Stimulated activated CD4-positive, alpha-beta T cell treated with anti-CD3 and anti-CD28 coated beads, Interleukin-2, amount 100 ng/mL, for 24 hours (primary cell): Measurements from ENCODE around the gene ZBTB34.
"Not testable (repeated sequence)": the region's sequence is repeated elsewhere in the genome, so short reads cannot be mapped to it uniquely, and the experiment has no call there.

Source experiments
- DNase-seq, 2 donors: peaks; one replicate each; pipeline ENCODE4 v3.0.0-alpha.2; 2020

ZBTB34 gene, protein sequence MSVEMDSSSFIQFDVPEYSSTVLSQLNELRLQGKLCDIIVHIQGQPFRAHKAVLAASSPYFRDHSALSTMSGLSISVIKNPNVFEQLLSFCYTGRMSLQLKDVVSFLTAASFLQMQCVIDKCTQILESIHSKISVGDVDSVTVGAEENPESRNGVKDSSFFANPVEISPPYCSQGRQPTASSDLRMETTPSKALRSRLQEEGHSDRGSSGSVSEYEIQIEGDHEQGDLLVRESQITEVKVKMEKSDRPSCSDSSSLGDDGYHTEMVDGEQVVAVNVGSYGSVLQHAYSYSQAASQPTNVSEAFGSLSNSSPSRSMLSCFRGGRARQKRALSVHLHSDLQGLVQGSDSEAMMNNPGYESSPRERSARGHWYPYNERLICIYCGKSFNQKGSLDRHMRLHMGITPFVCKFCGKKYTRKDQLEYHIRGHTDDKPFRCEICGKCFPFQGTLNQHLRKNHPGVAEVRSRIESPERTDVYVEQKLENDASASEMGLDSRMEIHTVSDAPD

DNA sequence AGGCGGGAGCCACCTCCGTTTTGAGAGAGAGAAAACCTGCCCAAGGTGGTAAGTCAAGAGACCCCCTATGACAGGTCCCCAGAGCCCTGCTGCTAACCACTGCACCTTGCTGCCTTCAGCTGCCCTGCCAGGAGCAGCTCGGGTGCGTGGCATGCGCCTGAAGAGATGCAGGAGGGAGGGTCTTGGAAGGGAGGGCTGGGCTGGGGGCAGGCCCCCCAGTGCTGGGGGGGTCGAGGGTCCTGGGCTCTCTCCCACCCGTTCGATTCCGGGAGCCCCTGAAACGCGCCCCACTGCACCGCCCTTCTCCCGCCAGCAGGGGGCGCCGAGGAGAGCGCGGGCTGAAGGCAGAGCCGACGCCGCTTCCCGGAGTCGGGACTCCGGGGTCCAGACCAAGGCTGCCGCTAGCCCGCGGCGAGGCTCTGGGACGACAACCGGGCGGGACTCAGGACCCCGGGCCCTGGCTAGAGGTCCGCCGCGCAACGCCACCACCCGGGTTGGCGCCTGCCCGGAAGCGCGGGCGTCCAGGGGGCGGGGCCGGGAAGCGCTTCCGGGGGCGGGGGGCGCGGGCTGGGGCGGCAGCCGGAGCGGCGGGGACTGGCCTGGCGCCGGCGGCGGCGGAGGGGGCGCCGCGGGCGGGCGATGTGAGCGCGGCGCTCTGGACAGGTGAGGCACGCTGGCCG is at the start of gene ZBTB34:
Gene ZBTB34 (plus strand): TSS at position 563 of the 680 bp plus-strand sequence. CDS start 18,761 bp downstream, outside the sequence.
- peak; percentile 76 to 81 for DNase-seq

DNA sequence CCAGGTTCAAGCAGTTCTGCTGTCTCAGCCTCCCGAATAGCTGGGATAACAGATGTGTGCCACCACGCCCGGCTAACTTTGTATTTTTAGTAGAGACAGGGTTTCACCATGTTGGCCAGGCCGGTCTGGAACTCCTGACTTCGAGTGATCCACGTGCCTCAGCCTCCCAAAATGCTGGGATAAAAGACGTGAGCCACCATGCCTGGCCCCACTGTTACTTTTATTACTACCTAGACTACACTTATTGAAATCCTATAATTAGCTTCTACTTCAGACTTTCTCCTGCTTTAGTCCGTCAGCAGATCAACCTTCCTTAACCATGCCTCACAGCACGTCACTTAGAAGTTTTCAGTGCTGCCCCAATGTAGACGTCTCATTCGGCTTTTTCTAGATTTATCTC is 47.4 kb upstream of the ZBTB34 start:
- DNase-seq = no peak

DNA sequence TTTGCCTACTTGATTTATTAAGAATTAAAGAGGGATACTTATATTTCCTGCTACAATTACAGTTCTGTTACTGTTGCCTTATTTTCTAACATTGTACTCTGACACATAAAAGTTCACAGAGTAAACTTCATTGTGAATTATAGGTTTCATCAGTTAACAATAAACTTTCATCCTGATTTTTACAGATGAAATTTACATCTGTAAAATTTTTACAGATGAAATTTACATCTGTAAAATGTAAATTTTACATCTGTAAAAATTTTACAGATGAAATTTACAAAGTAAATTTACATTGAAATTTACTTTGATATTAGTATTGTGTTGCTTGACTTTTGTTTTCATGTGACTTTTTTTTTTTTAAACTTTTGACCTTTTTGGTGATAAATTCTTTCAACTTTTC is 46.3 kb upstream of the ZBTB34 start:
- no peak for DNase-seq

DNA sequence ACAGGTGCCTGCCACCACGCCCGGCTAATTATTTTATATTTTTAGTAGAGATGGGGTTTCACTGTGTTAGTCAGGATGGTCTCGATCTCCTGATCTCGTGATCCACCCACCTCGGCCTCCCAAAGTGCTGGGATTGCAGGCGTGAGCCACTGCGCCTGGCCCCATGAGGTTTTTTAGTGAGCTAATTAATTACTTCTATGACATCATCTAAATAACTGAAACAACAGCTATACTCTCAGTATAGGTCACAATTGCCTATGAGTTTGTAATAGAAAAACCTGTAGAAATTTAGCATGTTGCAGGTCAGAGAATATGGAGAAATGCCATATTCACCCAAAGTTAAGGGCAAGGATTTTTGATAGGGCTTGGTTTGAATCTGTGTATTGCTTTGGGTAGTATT is 42.8 kb upstream of the ZBTB34 start:
- DNase-seq = not testable (repeated sequence)

DNA sequence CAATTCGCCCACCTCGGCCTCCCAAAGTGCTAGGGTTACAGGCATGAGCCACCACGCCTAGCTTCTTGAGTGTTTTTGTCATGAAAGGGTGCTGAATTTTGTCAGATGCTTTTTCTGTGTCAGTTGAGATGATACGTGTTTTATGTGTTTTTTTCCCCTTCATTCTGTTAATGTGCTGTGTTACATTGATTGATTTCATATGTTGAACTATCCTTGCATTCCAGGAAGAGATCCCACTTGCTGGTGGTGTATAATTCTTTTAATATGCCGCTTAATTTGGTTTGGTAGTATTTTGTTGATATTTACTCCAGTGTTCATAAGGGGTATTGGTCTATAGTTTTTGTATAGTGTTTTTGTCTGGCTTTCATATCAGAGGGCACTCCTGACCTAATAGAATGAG is 42.0 kb upstream of the ZBTB34 start:
- DNase-seq = no peak

DNA sequence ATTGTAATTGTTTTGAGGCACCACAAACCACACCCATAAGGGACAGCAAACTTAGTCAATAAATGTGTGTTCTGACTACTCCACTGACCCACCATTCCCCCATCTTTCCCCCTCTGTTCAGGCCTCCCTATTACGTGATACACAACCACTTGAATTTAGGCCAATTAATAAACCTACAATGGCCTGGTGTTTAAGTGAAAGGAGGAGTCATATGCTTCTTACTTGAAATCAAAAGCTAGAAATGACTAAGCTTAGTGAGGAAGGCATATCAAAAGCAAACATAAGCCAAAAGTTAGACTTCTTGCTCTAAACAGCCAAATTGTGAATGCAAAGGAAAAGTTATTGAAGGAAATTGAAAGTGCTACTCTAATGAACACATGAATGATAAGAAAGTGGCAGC is 41.0 kb upstream of the ZBTB34 start:
- DNase-seq = no peak

DNA sequence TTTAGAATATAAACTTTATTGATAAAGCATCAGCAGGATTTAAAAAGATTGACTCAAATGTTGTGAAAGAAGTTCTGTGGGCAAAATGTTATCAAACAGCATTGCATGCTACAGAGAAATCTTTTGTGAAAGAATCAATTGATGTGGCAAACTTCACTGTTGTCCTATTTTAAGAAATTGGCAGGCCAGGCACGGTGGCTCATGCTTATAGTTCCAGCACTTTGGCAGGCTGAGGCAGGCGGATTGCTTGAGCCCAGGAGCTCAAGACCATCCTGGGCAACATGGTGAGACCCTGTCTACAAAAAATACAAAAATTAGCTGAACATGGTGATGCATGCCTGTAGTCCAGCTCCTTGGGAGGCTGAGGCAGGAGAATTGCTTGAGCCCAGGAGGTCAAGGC is 38.2 kb upstream of the ZBTB34 start:
- DNase-seq = no peak

DNA sequence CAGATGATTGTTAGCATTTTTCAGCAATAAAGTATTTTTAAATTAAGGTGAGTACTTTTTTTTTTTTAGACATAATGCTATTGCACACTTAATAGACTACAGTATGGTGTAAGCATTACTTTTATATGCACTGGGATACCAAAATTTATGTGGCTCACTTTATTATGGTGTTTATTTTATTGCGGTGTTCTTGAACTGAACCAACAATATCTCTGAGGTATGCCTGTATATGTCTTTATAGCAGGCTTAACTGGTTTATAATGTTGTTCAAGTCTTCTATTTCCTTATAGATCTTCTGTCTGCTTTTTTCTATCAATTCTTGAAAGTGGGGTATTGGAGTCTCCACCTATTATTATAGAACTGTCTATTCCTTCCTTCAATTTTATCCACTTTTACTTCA is 37.6 kb upstream of the ZBTB34 start:
- DNase-seq = no peak

DNA sequence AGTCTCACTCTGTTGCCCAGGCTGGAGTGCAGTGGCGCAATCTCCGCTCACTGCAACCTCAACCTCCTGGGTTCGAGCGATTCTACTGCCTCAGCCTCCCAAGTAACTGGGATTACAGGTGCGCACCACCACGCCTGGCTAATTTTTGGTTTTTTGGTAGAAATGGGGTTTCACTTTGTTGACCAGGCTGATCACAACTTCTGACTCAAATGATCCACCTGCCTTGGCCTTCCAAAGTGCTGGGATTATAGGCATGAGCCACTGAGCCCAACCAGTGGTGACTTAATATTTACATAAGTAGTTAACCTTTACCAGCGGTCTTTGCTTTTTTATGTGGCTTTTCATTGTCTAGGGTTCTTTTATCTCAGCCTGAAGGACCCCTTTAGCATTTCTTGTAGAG is 36.4 kb upstream of the ZBTB34 start:
- not testable (repeated sequence) for DNase-seq

DNA sequence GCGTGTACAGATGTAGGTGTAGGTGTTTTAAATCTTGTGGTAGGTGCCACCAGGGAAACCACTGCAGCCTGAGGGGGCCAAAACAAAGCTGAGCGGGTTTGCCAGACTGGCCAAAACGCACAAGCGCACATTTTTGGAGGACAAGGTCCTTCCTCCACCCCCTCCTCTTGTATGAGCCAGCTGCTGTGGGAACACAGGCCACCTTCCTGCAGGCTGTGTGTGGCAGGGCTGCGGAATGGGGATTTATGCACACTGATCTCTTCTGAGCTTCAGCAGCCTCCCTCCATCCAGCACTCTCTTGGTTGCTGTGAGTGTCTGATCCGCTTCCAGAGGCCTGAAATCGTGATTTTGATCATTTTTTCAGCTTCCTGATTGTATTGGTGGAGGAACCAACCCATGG is 33.2 kb upstream of the ZBTB34 start:
- no peak for DNase-seq

DNA sequence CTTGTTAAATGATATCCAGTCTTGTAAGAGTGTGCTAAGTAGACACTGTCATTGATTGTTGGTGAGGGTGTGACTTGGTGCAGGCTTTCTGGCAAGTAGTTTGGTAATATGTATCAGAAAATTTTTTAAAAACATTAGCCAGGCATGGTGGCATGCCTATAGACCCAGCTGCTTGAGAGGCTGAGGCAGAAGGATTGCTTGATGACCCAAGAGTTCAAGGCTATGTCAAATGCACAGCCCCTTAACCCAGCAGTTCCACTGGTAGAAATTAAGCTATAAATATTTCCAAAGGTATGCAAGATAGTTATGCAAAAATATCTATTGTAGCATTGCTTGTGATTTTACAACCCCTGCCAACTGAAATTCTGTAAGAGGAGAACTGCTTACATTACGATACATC is 31.4 kb upstream of the ZBTB34 start:
- DNase-seq = no peak

DNA sequence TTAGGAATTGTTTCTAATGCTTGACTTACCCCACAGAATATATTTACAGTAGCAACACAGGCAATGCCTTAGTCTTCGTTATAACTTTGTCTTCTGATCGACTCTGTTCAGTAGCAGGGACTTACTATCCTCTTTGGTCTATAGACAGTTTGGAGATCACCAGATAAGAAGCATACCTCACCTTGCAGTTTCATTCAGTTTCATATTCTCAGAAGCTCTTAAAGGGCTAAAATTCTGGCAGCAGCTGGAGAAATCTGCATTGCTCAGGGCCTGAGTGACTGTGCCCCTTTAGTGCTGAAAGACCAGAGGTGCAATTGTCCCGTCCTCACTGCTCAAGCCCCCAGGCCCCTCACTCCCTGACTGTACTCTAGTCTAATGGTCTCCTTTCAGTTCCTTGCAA is 29.6 kb upstream of the ZBTB34 start:
- DNase-seq = no peak

DNA sequence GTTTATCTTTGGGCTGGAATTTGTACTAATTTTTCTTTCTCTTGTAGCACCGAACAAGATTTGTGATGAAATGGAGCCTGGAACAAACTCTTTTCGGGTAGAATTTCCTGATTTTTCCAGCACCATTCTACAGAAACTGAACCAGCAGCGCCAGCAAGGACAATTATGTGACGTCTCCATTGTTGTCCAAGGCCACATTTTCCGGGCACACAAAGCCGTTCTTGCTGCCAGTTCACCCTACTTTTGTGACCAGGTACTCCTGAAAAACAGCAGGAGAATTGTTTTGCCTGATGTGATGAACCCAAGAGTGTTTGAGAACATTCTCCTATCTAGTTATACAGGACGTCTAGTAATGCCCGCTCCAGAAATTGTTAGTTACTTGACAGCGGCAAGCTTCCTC is 28.0 kb upstream of the ZBTB34 start:
- no peak for DNase-seq

DNA sequence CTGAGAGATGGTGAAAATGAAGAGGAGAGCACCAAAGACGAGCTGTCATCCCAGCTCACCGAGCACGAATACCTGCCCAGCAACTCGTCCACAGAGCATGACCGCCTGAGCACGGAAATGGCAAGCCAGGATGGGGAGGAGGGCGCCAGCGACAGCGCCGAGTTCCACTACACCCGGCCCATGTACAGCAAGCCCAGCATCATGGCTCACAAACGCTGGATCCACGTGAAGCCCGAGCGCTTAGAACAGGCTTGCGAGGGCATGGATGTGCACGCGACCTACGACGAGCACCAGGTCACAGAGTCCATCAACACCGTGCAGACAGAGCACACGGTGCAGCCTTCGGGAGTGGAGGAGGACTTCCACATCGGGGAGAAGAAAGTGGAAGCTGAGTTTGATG is 27.4 kb upstream of the ZBTB34 start:
- no peak for DNase-seq

DNA sequence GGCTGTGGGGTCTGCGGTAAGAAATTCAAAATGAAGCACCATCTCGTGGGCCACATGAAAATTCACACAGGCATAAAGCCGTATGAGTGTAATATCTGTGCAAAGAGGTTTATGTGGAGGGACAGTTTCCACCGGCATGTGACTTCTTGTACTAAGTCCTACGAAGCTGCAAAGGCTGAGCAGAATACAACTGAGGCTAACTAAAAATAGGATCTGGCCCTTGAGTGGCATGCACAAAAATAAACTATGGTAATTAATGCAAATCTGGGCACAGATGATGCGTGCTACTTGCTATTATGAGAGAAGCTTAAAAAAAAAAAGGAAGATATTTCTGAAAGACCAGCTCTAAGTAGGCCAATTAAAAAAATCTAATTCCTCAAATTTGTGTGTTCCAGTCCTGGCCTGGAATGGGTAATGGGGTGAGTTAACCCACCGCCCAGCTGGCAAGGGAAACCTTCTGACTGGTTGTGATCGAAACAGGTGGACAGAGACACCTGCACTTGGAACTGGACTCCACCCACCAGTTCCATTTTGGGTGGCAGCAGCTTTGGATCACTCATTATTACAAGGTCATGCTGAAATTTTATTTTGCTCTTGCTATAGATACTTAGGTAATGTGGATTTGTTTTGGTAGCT is 26.6 kb upstream of the ZBTB34 start:
- no peak for DNase-seq

DNA sequence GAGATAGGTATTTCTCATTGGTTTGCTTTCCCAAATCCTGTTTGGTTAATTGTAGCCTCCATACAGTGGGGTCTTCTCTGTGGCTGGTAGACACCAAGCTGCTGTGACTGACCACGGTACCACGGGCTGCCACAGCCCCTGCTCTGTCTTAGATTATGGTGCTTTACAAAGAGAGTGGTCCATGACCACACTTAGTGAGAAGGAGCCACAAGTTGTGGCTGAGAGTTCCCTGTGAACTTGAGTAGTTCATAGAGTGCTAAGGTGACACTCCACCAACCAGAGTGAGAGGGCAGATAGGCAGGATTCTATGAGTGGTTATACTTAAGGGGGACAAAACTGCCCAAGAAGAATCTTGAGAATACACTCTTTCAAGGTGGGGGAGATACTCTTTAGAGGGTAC is 25.8 kb upstream of the ZBTB34 start:
- no peak for DNase-seq

DNA sequence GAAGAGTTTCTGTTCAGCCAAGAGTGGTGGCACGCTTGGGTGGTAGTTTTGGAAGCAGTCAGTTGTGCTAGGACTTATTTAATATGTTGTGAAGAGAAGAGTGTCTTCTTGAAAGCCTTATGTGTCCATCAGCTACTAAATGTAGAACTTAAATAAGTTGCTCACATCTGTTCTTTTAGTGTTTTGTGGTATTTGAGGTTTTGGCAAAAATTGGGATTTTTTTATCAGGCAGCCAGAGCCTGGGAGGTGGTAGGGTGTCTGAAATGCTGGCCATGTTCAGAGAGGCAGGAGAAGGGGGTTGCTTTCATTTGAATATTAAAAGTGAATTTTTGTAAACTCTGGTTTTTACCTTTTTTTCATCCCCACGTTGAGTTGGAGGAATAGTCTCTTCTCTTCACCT is 24.2 kb upstream of the ZBTB34 start:
- no peak for DNase-seq

DNA sequence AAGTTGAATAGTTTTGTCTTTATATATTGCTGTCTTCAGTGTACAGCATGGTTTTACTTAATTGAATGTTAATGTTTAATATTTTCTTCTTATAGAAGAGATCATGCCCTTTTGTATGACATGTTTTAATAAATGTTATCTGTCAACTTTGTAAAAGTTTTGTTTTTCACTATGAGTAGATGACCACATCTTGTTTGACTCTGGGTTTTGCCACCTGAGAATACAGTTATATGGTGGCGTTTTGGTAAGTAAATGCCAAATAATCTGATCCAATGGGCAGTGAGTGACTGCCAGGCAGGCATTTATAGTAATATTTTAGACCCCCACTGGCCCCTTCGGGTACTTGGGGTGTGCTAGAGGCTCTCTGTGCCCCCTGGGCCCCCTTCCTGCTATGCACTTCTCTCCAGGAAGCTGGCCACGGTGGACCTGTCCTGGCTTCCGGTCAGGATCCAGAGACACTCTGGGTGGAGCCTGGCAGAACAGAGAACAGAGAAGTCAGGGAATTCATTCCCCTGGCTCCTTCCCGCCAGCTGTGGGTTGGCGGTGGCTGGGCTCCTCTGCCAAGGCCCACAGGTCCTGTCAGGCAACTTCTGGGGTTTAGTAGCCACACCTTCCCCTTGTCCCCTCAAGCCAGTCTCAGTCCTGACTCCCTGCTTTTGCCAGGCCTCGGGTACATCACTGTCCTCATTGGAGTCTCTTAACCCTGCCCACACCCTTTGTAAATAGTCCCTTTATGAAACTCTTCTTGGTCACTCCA is 22.2 kb upstream of the ZBTB34 start:
- no peak for DNase-seq

DNA sequence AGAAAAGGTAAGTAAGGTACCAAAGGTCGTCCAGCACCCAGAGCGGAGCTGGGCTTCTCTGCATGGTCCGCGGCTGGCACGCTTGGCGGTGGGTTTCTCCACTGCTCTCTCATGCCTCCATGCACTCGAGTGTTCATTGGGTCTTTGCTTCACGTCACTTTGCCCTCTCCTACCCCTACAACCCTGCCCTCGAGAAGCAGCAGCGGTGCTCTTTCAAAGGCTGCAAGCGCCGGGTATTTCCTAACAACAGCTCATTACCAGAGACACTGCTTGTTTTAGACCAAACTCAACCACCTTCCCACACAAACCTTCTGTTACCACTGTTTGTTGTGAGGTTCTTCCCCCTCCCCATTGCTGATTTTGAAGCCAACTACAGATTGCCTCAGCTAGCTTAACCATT is 21.5 kb upstream of the ZBTB34 start:
- no peak for DNase-seq

DNA sequence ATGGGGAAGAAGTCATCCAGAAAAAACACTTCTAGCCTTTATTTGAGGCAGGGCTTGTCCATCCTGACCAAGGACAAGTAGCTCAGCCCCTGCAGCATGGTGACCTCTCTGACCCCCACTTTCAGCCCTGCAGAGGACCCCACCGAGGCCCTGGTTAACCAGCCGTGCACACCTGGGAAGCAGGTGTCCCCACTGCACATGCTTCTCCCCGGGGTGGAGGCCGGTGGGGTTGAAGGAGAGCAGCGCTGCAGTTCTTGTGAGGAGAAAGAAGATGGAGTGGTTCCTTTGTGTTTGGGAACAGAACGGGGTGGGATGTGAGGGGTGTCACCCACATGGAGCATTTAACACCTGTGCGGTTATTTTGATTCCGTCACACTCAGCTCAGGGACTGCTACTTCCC is 21.1 kb upstream of the ZBTB34 start:
- DNase-seq = no peak

DNA sequence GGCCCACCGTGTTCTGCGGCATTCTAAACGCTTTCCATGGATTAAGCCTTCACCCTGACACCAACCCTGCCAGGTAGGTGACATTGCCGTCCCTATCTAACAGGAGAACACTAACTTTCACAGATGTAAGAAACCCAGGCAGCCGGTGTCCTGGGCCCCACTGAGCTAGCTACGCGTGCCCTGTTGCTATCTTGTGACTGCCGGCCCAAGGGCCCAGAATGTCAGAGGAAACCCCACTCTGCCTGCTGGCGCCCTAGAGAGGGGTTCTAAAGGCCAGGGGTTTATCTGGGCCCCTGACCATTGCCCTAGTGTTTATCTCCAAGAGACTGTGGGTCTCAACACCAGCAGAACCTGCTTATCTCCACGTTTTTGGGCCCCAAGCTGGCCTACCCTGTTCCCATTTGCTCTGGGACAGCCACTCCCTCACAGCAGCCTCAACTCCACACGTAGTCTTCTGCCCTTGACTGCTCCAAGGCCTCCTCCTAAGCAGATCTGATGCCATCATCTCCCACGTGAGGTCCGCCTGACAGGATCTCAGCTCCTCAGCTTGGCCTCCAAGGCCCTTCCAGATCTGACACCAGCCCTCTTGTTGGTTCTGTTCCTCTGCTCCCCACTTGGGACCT is 18.1 kb upstream of the ZBTB34 start:
- DNase-seq = no peak

DNA sequence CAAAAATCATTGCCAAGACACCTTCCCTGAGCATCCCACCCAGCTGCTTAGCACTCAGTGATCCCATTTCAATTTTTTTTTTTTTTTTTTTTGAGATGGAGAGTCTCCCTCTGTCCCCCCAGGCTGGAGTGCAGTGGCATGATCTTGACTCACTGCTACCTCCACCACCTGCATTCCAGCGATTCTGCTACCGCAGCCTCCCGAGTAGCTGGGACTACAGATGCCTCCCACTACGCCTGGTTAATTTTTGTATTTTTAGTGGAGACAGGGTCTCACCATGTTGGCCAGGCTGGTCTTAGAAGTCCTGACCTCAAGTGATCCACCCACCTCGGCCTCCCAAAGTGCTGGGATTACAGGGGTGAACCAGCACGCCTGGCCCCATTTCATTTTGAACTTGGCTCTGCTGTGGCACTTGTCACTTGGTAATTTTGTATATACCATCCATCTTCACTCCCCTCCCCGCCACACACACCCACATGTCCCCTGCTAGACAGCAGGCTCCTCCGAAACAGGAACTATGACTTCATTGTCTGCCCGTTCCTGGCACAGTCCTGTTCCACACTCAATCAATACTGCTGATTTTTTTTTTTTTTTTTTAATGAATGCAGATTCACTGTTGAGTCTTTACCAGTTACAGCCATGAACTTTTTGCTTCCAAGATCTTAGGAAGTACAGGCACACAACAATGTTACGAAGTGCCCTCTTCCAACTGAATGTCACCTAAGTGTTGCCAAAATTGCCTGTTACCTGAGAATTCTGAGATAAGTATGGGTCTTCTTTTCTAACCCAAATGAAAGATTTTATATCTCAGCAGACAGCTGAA is 17.3 kb upstream of the ZBTB34 start:
- DNase-seq = no peak
